Neural cell (in vitro differentiated cells): ENCODE measurements around the gene SIGLEC1. TPM values are rescaled to one million over a fixed set of nuclear protein-coding genes. Genes with fewer than 3 reads are reported as not detected.

Experiments
- H2AFZ ChIP-seq: fragments of 200-600, 300-800 bp; sonication (generic), shearing (Covaris generic); 2 replicates; pipeline ENCODE4 v1.6.0; 2014; ENCODE audit warnings: low read depth, mild to moderate bottlenecking, antibody characterized with exemption, low read length, moderate library complexity
- H3F3A ChIP-seq: fragments of 200-600 bp; shearing (Covaris generic); 2 replicates; pipeline ENCODE4 v1.6.1; 2016; ENCODE audit warnings: mild to moderate bottlenecking, moderate library complexity, mixed read lengths, antibody characterized with exemption, low read length; ENCODE audit not compliant: insufficient read depth, poor library complexity, severe bottlenecking
- H3K27ac ChIP-seq: fragments of 200-600, 300-800 bp; sonication (generic), shearing (Covaris generic); 2 replicates; pipeline ENCODE4 v1.5.1; 2014; ENCODE audit warnings: mild to moderate bottlenecking, low read length, moderate library complexity
- H3K27me3 ChIP-seq: fragments of 300-800, 200-600 bp; sonication (generic), shearing (Covaris generic); 2 replicates; pipeline ENCODE4 v1.6.0; 2014; ENCODE audit warnings: mild to moderate bottlenecking, low read depth, low read length, moderate library complexity; ENCODE audit not compliant: insufficient read depth
- H3K36me3 ChIP-seq: fragments of 300-800, 200-600 bp; sonication (generic), shearing (Covaris generic); 2 replicates; pipeline ENCODE4 v1.5.1; 2014; ENCODE audit warnings: mild to moderate bottlenecking, antibody characterized with exemption, low read length, moderate library complexity; ENCODE audit not compliant: insufficient read depth
- H3K4me2 ChIP-seq: fragments of 300-800, 200-600 bp; sonication (generic), shearing (Covaris generic); 2 replicates; pipeline ENCODE4 v1.6.0; 2014; ENCODE audit warnings: mild to moderate bottlenecking, low read length
- H3K4me3 ChIP-seq: fragments of 300-800, 200-600 bp; sonication (generic), shearing (Covaris generic); 2 replicates; pipeline ENCODE4 v1.5.1; 2014; ENCODE audit warnings: mild to moderate bottlenecking, low read length, moderate library complexity
- H3K79me2 ChIP-seq: fragments of 200-600 bp; shearing (Covaris generic); replicated peaks from 2 replicates; pipeline ENCODE4 v1.6.0; 2014; ENCODE audit warnings: mild to moderate bottlenecking, low read length, moderate library complexity; ENCODE audit not compliant: insufficient read depth
- H3K9ac ChIP-seq: fragments of 300-800, 200-600 bp; sonication (generic), shearing (Covaris generic); 2 replicates; pipeline ENCODE4 v1.6.1; 2016; ENCODE audit warnings: mild to moderate bottlenecking, low read length, mixed read lengths
- H3K9me2 ChIP-seq: fragments of 200-600 bp; shearing (Covaris generic); 2 replicates; pipeline ENCODE4 v1.6.1; 2016; ENCODE audit warnings: mild to moderate bottlenecking, low read length, mixed read lengths; ENCODE audit not compliant: insufficient read depth
- H3K9me3 ChIP-seq: fragments of 200-600, 300-800 bp; sonication (generic), shearing (Covaris generic); 2 replicates; pipeline ENCODE4 v1.6.1; 2016; ENCODE audit warnings: mild to moderate bottlenecking, mixed run types, low read length, moderate library complexity, mixed read lengths
- H4K20me1 ChIP-seq: fragments of 200-600 bp; shearing (Covaris generic); 2 replicates; pipeline ENCODE4 v1.6.1; 2016; ENCODE audit warnings: mild to moderate bottlenecking, mixed run types; ENCODE audit not compliant: insufficient read depth
- EP300 ChIP-seq: fragments of 450-650 bp; conservative IDR thresholded peaks from 2 replicates; pipeline ENCODE4 v1.6.1; 2014; ENCODE audit warnings: antibody characterized with exemption, mild to moderate bottlenecking, moderate library complexity; ENCODE audit not compliant: poor library complexity, severe bottlenecking
- EZH2 ChIP-seq: fragments of 200-600, 300-800 bp; shearing (Covaris generic), sonication (generic); IDR thresholded peaks from 2 replicates; pipeline ENCODE4 v1.6.1; 2014; ENCODE audit warnings: antibody characterized with exemption, low read length, borderline replicate concordance, mild to moderate bottlenecking; ENCODE audit not compliant: insufficient read depth, poor library complexity, severe bottlenecking
- MXI1 ChIP-seq: fragments of 450-650 bp; conservative IDR thresholded peaks from 2 replicates; pipeline ENCODE4 v1.6.1; 2014; ENCODE audit warnings: antibody characterized with exemption, mild to moderate bottlenecking; ENCODE audit not compliant: poor library complexity, severe bottlenecking
- POLR2AphosphoS5 ChIP-seq: IDR thresholded peaks from 2 replicates; pipeline ENCODE4 v1.6.1; 2012
- RAD21 ChIP-seq: fragments of 450-650 bp; conservative IDR thresholded peaks from 2 replicates; pipeline ENCODE4 v1.6.1; 2014; ENCODE audit warnings: antibody characterized with exemption, mild to moderate bottlenecking, moderate library complexity
- REST ChIP-seq: IDR thresholded peaks from 2 replicates; pipeline ENCODE4 v1.6.1; 2012; ENCODE audit warnings: borderline replicate concordance
- TAF1 ChIP-seq: IDR thresholded peaks from 2 replicates; pipeline ENCODE4 v1.6.1; 2012; ENCODE audit warnings: low read depth
- polyA plus RNA-seq: library from polyadenylated mRNA; depleted of rRNA; stranded (reverse); fragments of >200 nt; gene quantifications from 2 replicates; pipeline ENCODE4 v1.2.3, GENCODE V29; 2014
- TF ChIP-seq, protein P1 (sequence below): fragments of 450-650 bp; IDR thresholded peaks from 2 replicates; pipeline ENCODE4 v1.5.1; 2014; ENCODE audit warnings: antibody characterized with exemption, mild to moderate bottlenecking, moderate library complexity; ENCODE audit not compliant: poor library complexity, severe bottlenecking

SIGLEC1 gene
- polyA plus RNA-seq, 1 donor from 2014 or later: 0.12 TPM

GRCh38 chr20:3747471-3747870, 35.1 kb upstream of the SIGLEC1 start:
- Histone ChIP-seq H3K27me3 (peaks cover 64% of the 10 kb centered on the region), H3K9me2 (no peaks in the 10 kb centered on the region), H3K9ac (no peak overlapping the region), H3K9me3 (no peaks in the 10 kb centered on the region), H3K79me2 (no peaks in the 10 kb centered on the region), H3K27ac (no peak overlapping the region), H3K36me3 (no peaks in the 10 kb centered on the region), H2AFZ (no peak overlapping the region), H3K4me2 (no peak overlapping the region), H3K4me3 (no peak overlapping the region), H3F3A (no peaks in the 10 kb centered on the region), H4K20me1 (no peaks in the 10 kb centered on the region)
- TF ChIP-seq RAD21 (no peak), MXI1 (no peak), EZH2 (no peak), EP300 (no peak), POLR2AphosphoS5 (no peak), REST (no peak), TAF1 (no peak)
- TF ChIP-seq, protein P1, sequence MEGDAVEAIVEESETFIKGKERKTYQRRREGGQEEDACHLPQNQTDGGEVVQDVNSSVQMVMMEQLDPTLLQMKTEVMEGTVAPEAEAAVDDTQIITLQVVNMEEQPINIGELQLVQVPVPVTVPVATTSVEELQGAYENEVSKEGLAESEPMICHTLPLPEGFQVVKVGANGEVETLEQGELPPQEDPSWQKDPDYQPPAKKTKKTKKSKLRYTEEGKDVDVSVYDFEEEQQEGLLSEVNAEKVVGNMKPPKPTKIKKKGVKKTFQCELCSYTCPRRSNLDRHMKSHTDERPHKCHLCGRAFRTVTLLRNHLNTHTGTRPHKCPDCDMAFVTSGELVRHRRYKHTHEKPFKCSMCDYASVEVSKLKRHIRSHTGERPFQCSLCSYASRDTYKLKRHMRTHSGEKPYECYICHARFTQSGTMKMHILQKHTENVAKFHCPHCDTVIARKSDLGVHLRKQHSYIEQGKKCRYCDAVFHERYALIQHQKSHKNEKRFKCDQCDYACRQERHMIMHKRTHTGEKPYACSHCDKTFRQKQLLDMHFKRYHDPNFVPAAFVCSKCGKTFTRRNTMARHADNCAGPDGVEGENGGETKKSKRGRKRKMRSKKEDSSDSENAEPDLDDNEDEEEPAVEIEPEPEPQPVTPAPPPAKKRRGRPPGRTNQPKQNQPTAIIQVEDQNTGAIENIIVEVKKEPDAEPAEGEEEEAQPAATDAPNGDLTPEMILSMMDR: no peak

DNA sequence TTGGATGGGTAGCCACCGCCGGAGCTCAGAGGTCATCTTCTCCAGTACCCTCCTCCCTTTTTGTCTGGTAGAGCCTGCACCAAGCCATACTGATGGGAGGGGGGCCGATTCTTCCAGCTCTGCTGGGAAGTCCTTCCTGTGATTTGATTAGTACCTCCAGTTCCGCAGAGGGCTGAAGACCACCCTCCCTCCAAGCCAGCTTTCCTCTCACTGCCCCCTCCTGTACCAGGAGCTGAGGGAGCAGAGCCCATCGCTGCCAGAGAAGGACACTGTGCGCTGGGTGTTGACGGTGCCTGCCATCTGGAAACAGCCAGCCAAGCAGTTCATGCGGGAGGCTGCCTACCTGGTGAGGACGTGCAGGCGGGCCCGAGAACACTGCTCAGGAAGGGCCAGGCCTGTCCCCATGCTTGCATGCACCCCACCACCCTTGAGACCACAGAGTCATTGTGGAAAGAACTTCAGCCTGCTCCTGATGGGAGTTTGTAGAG, 33.3 kb upstream of the SIGLEC1 start:
- H3K27me3 ChIP-seq: peaks cover 47% of the 10 kb centered on the region
- peak overlapping the region; percentile 37 for H3K4me3 ChIP-seq
- no peak overlapping the region for H3K4me2 ChIP-seq

More for the DNA sequence above, 33.3 kb upstream of the SIGLEC1 start:
- Histone ChIP-seq H2AFZ (no peak overlapping the region), H3F3A (no peaks in the 10 kb centered on the region), H3K9ac (no peak overlapping the region), H3K79me2 (no peaks in the 10 kb centered on the region), H3K9me3 (no peaks in the 10 kb centered on the region), H4K20me1 (no peaks in the 10 kb centered on the region), H3K36me3 (no peaks in the 10 kb centered on the region), H3K27ac (no peak overlapping the region), H3K9me2 (no peaks in the 10 kb centered on the region)
- TF ChIP-seq, protein P1: no peak
- no peak for TF ChIP-seq EZH2
